Right lobe of liver (tissue), 4 donors: ENCODE results near the gene RAX.

Experiments used
- POLR2A ChIP-seq: fragments of 450-650 bp; IDR thresholded peaks from one replicate; pipeline ENCODE4 v1.6.1; 2017; ENCODE audit warnings: antibody characterized with exemption, mild to moderate bottlenecking
- TF ChIP-seq, protein P1 (sequence below), 4 donors: fragments of 200-600 bp in 3 of 4; fragments of 450-650 bp in 1 of 4; IDR thresholded peaks; one replicate each; pipeline versions ENCODE4 v1.5.1 to v1.8.0; 2016 to 2022; ENCODE audit warnings: antibody characterized with exemption in 4 of 4, mild to moderate bottlenecking in 2 of 4
- donor health status: DM: no; HTN: no; CAD: no.
- donor health status: DM: no; HTN: no; CAD: no.
- donor health status: DM: no; HTN: yes; CAD: no.

DNA sequence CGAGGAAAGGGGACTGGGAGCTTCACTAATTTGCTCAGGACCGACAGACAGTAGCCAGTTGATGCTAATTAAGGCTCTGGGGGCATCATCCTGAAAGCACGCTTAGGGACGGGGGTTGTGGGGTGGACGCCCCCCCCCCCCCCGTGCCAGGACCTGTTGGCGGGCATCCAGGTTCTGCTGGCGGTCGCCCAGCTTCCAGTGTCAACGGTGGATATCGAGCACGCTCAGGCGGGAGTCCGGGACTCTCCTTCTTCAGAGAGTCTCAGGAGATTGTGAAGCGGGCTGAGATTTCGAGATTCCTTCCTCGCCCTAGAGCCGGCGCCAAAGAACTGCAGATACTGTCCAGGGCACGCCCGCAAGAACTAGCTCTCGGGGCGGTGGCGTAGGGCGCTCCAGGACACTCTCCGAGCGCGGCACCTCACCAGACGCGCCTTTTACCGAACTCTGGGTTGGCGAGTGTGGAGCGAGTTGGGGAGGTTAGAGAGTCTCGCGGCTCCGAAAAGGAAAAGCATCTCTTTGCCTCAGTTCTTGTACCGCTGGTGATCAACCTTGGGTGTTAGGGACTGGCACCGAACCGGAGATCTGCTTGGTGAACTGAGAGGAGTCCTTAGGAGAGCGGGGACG lies 5.6 kb downstream of the RAX start:
- no peak for TF ChIP-seq POLR2A
- TF ChIP-seq, protein P1, sequence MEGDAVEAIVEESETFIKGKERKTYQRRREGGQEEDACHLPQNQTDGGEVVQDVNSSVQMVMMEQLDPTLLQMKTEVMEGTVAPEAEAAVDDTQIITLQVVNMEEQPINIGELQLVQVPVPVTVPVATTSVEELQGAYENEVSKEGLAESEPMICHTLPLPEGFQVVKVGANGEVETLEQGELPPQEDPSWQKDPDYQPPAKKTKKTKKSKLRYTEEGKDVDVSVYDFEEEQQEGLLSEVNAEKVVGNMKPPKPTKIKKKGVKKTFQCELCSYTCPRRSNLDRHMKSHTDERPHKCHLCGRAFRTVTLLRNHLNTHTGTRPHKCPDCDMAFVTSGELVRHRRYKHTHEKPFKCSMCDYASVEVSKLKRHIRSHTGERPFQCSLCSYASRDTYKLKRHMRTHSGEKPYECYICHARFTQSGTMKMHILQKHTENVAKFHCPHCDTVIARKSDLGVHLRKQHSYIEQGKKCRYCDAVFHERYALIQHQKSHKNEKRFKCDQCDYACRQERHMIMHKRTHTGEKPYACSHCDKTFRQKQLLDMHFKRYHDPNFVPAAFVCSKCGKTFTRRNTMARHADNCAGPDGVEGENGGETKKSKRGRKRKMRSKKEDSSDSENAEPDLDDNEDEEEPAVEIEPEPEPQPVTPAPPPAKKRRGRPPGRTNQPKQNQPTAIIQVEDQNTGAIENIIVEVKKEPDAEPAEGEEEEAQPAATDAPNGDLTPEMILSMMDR (IDR thresholded peaks at IDR 0.05), result no peak
